GM12864 (cell line): ENCODE measurements around the gene BAZ1B.

Experiments
- DNase-seq: peaks from one replicate; pipeline ENCODE4 v3.0.0-alpha.2; 2011; ENCODE audit warnings: low read depth
- H3K4me3 ChIP-seq: 2 replicates; pipeline ENCODE4 v1.5.1; 2011; ENCODE audit warnings: mild to moderate bottlenecking, low read depth, low read length, control low read depth
- TF ChIP-seq, protein P1 (sequence below): IDR thresholded peaks from 2 replicates; pipeline ENCODE4 v1.5.1; 2011; ENCODE audit warnings: low read depth, mild to moderate bottlenecking, moderate library complexity, low read length, control low read depth, inconsistent platforms; ENCODE audit errors: missing control alignments

The BAZ1B gene

GRCh38 chr7:73397521-73398281, 124.4 kb downstream of the BAZ1B start:
- H3K4me3 ChIP-seq, result no peak overlapping the region
- DNase-seq, result no peak

DNA sequence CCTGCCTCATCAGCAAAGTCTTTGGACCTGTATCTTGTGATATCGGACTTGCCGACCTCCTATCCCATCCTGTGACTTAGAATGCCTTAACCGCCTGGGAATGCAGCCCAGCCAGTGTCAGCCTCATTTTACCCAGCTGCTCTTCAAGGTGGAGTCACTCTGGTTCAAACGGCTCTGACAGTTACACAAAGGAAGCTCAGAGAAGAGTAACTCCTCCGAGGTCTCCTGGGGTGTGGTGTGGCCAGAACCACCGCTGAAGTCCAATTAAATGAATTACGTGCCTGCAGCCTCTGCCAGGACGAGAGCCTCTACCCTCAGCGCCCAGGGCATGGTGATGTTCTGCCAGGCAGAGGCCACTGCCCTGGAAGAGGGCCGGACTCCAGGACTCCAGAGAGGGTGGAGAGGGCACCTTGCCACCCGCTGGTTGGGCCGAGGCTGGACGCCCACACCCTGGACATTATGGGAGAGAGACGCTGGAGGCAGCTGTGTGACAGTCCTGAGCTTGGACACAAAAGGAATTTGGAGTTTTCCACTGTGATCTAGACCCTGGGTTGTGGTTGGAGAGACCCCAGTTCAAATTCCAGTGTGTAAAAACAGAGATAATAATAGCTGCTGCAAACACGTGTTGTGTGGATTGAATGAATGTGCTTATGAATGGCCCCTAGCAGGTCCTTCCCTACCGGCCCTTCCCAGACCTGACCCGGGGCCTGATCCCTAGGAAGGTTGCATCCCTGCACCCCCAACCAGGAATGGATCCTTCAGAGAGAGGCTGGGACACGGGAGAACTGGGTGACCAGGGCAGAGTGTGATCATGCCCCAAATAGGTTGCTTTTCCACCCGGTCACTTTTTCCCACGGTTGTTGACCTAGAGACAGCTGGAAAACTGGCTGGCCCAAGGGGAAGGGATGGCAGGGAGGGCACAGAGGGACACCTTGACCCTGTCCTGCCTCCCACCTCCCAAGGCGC, 126.3 kb downstream of the BAZ1B start:
- TF ChIP-seq, protein P1, sequence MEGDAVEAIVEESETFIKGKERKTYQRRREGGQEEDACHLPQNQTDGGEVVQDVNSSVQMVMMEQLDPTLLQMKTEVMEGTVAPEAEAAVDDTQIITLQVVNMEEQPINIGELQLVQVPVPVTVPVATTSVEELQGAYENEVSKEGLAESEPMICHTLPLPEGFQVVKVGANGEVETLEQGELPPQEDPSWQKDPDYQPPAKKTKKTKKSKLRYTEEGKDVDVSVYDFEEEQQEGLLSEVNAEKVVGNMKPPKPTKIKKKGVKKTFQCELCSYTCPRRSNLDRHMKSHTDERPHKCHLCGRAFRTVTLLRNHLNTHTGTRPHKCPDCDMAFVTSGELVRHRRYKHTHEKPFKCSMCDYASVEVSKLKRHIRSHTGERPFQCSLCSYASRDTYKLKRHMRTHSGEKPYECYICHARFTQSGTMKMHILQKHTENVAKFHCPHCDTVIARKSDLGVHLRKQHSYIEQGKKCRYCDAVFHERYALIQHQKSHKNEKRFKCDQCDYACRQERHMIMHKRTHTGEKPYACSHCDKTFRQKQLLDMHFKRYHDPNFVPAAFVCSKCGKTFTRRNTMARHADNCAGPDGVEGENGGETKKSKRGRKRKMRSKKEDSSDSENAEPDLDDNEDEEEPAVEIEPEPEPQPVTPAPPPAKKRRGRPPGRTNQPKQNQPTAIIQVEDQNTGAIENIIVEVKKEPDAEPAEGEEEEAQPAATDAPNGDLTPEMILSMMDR, result no peak
- H3K4me3 ChIP-seq, result no peak overlapping the region
- no peak for DNase-seq

More at GRCh38 chr7:73397521-73398281, 124.4 kb downstream of the BAZ1B start:
- TF ChIP-seq, protein P1, result no peak

GRCh38 chr7:73394422-73394821, 127.7 kb downstream of the BAZ1B start:
- no peak overlapping the region for H3K4me3 ChIP-seq
- no peak for DNase-seq
- TF ChIP-seq, protein P1, result no peak

DNA sequence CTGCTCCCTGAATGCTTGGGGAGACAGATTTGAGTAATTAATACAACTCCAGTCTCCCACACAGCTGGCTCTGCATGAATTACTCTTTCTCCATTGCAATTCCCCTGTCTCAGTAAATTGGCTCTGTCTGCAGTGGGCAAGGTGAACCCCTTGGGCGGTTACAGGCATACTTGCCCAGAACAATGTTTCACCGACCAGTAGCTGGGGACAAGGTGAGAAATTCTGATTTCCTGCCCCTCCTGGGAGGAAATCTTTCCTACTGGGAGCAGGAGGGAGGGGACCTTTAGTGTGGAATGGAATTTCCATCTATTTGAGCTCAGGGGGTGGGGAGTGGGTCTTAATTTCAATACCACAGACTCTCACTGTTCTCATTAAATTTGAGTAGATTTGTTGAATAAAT, 130.7 kb downstream of the BAZ1B start:
- TF ChIP-seq, protein P1, result no peak
- no peak for DNase-seq
- no peak overlapping the region for H3K4me3 ChIP-seq
